HG03280 (cell line): ENCODE results near the gene SHMT1.
"Not testable (repeated sequence)": the region's sequence is repeated elsewhere in the genome, so short reads cannot be mapped to it uniquely, and the experiment has no call there.

Experiments
- ATAC-seq: cut with Tn5 transposase; IDR thresholded peaks from one replicate; pipeline ENCODE4 v1.9.1; 2021; ENCODE audit warnings: mild to moderate bottlenecking, moderate library complexity; ENCODE audit not compliant: unreplicated experiment

The SHMT1 gene

DNA sequence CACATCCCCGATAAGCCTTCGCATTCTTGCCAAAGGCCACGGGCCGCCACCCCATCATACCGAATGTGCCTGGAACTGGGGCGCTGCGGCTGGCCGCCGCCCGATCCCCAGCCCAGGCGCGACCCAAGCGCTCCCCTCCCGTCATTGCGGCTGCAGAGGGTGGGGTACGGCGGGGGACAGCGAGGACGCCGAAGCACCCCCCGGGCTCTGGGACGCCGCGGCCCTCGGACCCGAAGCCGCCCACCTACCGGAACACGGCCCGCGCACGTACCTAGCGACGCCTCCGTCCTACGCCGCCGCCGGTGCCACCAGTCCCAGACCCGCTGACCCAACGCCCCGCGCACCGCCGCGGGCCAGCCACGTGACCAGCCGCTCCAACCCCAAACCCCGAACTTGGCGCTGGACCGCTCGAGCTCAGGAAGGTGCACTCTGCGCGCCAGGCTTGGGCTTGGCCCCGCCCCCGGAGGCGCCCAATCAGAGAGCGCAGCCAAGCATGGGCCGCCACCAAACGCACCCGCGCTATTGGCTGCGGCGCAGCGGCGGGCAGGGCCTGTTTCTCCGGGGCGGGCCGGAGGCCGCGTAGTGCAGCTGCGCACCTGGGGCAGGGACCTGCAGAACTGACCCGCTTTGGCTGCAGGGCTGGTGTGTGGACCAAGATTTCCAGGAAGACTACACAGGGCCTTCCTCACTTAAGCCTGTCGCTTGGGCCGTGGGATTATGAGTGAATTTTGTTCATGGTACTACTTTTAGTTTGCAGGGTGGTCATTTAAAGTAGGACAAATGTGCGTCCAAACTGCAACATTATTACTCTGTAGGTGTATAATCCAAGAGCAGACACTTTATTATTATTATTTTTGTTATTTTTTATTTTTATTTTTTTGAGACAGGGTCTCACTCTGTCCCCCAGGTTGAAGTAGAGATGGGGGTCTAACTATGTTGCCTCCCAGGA, at the start of gene SHMT1:
TSS of gene SHMT1 (minus strand) at position 450 of the 949 bp plus-strand sequence. CDS start 7,569 bp downstream, outside the sequence.
- ATAC-seq: peak; percentile 98

DNA sequence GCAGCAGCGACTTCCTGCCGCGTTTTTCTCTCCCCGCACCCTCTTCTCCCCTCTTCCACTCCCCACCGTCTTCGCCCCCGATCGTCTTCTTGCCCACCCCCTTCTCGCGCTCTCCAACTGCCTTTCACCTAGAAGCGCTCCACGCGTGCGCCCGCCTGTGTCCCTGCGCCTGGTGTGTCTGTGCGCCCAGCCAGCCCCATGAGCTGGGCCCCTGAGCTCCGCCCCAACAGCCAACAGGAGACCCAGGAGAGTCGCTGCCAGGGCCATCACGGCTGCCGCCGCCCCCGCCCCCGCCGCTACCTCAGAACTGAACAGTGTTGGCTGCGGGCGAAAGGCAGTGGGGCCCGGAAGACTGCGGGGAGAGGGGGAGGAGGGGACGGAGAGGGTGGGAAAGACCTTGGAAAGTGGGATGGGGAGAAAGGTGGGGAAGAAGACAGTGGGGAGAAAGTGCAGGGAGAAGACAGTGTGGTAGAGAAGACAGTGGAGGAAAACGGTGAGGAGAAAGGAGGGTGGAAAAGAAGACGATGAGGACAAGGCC, 48.7 kb upstream of the SHMT1 start:
- peak; percentile 80 for ATAC-seq

DNA sequence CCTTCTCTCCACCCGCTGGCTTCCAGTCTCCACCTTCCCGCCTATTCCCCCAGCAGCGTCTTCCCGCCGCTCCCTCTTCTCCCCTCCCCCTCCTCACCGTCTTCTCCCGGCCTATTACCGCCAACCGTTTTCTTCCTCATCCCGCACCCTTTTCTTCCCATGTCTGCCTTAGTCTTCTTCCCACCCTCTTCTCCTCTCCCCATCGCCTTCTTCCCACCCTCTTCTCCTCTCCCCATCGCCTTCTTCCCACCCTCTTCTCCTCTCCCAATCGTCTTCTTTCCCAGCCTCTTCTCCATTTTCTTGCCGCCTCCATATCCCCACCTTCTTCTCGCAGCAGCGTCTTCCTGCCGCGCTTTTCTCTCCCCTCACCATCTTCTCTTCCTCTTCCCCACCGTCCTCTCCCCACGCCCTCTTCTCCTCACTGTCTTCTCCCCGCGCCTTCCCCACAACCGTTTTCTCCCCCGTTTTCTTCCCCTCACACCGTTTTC, 48.1 kb upstream of the SHMT1 start:
- ATAC-seq: not testable (repeated sequence)

DNA sequence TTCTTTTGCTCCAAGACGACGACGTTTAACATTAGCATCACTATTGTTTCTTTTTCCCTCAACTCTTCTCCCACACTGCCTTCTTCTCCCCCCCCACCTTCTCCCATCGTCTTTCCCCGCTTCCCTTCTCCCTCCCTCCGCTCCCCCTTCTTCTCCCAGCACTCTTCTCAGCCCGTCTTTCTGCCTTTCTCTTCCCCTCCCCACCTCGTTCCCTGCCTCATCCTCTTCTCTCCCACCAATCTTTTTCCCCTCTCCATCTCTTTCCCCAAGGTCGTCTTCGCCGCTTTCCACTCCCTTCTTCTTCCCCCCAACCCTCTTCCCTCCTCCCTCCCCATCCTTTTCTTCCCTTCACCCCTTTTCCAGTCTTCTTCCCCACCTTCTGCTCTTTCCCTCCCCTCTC, 47.4 kb upstream of the SHMT1 start:
- ATAC-seq: not testable (repeated sequence)

DNA sequence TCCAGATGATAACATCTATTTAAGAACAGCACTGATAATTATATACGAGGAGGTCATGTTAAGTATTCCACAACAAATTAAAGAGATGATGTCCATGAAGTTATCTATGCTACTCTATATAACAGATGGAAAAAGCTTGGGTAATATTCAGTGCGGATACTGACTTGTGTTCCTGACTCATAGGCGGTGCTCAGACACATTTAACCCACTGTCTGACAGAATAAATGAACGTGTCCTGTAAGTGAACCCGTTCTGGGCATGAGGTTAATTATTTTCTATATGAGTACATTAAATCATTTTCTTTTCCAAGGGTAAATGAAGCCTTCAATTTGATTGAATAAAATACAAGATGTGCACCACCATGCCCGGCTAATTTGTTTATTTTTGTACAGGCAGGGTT, 46.0 kb upstream of the SHMT1 start:
- not testable (repeated sequence) for ATAC-seq

DNA sequence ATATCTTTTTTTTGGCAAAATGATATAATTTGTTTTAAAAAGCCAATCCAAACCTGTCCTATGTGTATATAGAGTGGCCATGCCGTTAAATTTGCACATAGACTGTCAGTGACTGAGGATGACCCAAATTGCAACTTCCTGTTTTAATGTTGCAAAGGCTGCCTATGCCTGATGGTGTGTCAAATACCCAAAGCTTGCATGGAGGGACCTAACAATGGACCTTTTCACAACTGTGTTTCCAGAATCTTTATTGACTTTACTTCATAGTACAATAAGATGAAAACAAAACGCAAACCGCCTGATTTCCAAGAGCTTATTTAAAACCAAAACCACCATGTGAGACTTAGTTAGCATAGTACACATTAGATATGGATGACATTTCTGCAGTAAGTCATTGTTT, 45.6 kb upstream of the SHMT1 start:
- not testable (repeated sequence) for ATAC-seq

DNA sequence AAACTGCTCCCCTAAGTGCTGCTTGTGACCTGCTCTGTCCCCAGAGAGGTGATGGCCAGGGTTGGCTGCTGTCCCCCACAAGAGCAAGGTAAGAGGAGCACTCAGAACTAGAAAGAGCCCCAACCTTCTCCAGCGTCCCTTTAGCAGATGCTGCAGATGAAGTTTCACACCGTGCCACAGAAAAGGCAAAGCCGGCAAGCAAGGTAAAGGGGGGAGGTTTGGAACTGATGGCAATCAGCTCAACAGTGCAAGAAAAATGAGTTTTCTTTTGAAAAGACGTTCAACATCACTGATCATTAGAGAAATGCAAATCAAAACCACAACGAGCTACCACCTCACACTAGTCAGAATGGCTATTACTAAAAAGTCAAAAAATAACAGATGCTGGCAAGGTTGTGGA, 40.3 kb upstream of the SHMT1 start:
- peak; percentile 66 for ATAC-seq

DNA sequence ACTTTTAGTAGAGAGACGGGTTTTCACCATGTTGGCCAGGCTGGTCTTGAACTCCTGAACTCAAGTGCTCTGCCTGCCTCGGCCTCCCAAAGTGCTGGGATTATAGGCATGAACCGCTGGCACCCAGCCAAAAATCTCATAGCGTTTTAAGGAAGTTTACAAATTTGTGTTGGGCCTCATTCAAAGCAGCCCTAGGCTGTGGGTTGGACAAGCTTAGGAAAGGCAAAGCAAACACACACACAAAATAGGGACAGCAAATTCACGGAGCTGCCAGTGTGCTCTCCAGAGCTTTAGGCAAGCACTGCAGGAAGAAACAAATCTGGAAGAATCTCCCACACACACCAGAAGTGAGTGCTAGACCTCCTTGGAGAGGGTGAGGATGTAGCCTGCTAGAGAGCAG, 39.8 kb upstream of the SHMT1 start:
- ATAC-seq: not testable (repeated sequence)

DNA sequence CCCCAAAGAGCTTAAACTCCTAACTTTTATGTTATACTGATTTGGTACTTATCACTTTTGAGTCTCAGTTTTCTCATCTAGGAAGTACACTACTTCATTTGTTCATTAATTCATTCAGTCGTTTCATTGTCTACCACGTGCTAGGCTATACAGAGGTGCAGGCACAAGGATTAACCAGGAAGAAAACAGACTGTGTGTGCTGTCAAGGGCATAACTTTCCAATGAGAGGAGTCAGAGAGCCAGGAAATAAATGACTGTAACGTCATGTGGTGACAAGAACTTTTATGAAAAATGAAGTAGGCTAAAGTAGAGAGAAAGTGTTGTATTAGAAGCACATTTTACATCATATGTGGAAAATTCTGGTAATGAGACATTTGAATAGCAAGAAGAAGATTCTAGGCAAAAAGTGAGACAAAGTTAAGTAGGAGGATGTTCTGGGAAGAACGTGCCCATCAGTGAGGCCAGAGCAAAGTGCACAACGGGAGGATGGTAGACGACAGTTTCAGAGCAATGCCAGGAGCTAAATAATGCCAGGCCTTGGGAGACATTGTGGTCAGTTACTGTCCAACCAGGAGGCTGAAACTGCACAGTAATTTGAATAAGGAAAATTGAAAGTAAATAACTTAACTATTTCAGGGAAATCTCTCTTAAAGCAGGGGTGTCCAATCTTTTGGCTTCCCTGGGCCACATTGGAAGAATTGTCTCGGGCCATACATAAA, 38.7 kb upstream of the SHMT1 start:
- not testable (repeated sequence) for ATAC-seq

DNA sequence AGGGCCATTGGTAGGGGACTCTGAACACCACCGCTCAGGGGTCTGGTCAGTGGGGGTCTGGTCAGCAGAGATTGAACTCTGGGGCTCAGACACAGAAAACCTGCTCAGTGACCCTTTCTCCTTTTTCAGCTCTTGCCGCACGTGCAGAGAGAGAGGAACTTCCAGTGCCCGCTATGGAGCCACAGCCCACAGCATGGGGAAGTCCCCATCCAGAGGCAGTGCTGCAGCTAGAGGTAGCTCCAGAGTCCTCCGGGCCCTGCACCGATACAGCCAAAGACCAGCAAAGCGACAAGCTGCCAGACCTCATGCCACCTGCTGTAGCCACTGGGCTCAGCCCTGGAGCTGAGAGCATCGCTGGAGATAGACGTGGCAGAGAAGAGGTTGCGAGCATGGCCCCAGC, 25.4 kb upstream of the SHMT1 start:
- not testable (repeated sequence) for ATAC-seq

DNA sequence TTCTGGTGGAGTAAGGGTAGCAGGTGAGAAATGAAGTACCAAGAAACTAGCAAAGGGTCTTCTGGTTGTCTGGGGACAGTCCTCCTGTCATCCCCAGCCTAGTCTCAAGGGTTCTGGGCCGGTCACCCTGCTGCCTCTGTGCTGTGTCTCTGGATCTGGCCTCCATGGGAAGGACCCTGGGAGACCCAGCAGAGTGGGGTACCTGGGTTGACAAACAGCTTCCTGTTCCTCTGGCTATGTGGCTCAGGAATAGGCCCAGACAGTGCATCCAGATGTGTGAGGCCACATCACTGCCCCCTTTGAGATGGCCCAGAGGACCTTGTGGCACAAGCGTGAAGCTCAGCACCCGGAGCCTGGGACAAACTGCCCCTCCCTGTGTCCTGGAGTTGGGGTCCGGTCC, 24.9 kb upstream of the SHMT1 start:
- not testable (repeated sequence) for ATAC-seq

DNA sequence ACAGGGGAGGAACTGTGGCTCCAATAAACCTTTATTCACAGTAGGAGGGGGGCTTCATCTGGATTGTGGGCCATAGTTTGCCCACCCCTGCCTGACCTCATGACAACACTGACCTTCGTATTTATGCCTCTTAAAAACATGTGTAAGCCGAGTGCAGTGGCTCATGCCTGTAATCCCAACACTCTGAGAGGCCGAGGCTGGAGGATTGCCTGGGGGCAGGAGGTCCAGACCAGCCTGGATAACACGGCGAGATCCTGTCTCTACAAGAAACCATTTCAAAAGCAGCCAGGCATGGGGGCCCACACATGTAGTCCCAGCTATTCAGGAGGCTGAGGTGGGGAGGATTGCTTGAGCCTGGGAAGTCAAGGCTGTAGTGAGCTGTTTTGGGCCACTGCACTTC, 24.2 kb upstream of the SHMT1 start:
- not testable (repeated sequence) for ATAC-seq

DNA sequence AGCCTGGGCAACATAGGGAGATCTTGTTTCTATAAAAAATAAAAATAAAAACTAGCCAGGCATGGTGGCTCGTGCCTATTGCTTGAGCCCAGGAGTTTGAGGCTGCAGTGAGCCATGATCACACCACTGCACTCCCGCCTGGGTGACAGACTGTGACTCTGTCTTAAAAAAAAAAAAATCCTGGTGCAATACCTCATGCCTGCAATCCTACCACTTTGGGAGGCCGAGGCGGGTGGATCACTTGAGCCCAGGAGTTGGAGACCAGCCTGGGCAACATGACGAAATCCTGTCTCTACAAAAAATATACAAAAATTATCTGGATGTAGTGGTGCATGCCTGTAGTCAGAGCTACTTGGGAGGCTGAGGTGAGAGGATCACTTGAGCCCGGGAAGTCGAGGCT, 20.9 kb upstream of the SHMT1 start:
- ATAC-seq: not testable (repeated sequence)

DNA sequence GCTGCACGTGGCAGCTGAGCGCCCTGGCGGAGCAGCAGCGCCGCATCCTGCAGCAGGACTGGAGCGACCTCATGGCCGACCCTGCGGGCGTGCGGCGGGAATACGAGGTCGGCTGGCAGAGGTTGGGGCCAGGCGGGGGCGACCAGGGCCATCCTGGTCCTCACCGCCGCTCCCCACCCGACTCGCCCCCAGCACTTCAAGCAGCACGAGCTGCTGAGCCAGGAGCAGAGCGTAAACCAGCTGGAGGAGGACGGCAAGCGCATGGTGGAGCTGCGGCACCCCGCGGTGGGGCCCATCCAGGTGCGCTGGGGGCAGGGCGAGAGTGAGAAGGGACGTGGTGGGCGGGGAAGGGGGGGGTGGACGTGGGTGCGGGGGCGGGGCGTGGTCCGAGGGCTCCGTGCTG, 19.7 kb upstream of the SHMT1 start:
- ATAC-seq: not testable (repeated sequence)

DNA sequence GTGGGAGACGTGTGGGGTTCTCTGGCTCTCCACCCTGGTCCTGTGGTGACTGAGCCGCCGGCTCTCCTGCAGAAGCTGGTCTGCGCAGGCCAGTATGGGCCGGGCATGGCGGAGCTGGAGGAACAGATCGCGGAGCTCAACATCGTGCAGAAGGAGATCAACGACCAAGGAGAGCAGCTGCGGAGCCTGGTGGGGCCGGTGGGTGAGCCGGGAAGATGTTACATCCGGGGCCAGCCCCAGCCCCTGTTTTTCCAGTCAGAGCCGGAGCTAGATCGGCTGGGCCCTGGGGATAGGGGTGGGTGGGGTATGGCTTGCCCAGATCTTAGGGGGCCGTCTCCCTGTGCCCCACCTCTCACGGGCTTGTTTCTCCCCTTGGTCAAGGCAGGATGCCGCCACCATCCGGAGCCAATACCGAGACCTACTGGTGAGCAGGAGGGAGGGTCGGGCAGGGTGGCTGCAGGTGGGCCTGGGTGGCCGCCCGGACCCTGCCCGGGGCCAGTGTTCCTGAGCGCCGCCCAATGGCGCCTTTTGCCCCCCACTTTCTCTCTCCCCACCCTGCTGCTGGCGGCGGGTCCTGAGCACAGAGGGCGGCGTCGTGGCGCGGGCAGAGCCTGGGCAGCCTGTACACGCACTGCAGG, 19.2 kb upstream of the SHMT1 start:
- no peak for ATAC-seq

DNA sequence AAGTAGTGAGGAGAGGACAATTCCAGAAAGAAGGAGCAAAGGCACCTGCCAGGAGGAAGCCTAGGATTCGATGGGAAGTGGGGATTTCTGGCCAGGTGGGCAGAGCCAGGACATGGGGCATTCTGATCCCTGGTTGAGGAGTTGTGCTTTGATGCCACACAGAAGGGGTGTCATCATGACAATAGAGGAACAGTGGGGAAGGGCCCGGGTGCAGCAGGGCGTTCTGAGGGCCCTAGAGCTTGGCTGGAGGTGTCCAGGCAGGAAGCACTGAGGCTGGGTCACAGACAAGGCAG, 18.5 kb upstream of the SHMT1 start:
- no peak for ATAC-seq

DNA sequence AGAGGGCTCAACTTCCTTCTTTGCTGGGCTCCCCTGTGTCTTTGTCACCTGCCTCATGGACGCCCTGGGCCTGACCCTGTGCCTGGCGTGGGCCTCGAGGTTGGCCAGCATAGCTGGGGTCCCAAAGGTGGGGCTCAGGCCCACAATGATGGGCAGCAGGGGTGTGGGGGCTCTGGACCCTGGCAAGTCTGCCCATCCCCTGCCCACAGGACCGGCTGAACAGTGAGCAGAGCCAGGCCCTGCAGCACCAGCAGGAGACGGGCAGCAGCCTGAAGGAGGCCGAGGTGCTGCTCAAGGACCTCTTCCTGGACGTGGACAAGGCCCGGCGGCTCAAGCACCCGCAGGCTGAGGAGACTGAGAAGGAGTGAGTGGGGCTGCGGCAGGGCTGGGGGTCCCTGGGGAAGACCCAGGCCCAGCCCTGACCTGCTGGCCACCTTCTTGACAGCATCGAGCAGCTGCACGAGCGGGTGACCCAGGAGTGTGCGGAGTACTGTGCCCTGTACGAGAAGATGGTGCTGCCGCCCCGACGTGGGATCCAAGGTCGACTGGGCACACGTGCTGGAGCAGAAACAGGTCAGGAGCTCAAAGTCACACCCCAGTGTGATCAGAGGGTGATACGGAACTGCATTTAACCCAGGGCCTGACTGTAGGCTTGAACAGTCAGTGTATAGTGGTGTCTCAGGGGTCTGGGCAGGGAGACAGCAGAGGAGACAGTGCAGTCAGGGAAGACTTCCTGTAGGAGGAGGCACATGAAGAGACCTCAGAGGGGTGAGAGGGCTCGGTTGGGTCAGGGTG, 18.0 kb upstream of the SHMT1 start:
- no peak for ATAC-seq

DNA sequence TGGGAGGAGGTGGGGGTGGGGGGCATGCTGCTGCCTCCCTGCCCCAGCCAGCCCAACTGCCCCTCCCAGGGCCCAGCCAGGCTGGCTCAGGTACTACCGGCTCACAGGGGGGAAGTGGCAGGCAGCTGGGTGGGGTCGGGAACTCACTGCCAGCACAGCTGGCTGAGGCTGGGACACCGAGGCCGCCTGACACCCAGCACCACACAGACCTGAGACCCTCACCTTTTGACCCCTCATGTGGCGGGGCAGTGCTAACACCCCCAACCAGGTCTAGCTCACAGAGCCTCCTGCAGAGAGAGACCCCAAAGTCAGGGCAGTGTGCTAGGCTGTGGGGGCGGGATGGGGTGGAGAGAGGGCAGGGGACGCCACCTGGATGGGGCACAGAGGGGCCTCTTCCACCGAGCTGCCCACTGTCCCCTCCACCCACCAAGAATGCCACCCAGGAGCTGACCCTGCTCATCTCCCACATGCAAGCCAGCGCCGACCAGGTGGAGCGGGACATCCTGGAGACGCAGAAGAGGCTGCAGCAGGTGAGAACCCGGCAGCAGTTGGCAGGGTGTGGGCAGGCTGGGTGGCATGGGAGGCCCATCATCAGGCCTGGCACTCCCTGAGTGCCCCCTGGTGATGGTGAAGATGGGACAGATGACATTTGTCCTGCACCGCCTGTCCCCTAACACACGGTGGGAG, 17.3 kb upstream of the SHMT1 start:
- ATAC-seq: no peak

DNA sequence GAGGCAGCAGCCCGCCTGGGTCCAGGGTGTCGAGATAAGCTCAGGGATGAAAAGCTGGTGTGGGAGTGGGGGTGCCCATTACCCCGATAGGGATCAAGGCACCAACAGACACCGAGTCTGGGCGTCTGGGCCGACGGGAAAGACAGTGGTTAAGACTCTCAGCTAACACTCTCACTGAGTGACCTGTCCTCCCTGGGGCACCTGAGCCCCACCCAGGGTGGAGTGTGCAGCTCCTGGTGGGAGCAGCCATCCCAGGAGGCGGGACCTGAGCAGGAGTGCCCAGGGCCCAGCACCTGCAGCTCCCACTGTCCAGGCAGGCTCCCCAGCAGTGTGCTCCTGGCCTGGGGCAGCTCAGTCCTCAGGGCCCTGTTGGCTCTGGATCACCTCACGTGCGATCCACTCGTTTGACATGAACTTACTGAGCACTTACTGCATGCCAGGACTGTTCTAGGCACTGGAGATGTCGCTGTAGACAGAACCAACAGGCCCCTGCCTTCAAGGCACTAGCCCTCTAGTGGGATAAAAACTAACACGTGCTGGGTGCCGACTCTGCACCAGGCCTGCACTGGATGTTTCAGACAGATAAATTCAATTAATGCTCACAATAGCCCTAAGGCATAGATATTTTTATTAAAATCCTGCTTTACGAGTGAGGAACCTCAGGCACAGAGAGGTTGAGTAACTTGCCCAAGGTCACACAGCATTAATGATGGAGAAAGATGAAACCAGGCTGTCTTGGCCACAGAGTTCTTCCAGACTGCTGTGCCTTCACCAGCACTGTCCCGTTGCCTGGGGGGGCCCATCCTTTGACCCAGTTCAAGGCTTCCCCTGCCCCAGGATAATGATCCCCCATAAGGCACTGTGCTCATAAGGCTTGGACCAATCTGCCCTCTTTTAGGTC, 16.1 kb upstream of the SHMT1 start:
- ATAC-seq: no peak
